ENCODE results near the gene LRRC47.

The LRRC47 gene

GRCh38 chr1:3796215-3797061 lies at the start of gene LRRC47:
Gene LRRC47 (minus strand): TSS chr1:3796498. CDS start chr1:3796476, 22 bp downstream.
- DNase-seq (ENCODE audit: low read depth) = peak; percentile 90

- DNase-seq (ENCODE audit: low read depth) = no peak
Measured at GRCh38 chr1:3842912-3843311, 46.6 kb upstream of the LRRC47 start.

GRCh38 chr1:3841491-3841890 lies 45.2 kb upstream of the LRRC47 start:
- no peak for DNase-seq (ENCODE audit: low read depth)

GRCh38 chr1:3838788-3839187 lies 42.5 kb upstream of the LRRC47 start:
- DNase-seq (ENCODE audit: low read depth) = no peak

GRCh38 chr1:3837685-3838084 lies 41.4 kb upstream of the LRRC47 start:
- DNase-seq (ENCODE audit: low read depth) = no peak

- DNase-seq (ENCODE audit: low read depth) = no peak
Measured at GRCh38 chr1:3837200-3837599, 40.9 kb upstream of the LRRC47 start.

- DNase-seq (ENCODE audit: low read depth) = peak; percentile 61
Measured at GRCh38 chr1:3836421-3836820, 40.1 kb upstream of the LRRC47 start.

- no peak for DNase-seq (ENCODE audit: low read depth)
Measured at GRCh38 chr1:3834701-3835100, 38.4 kb upstream of the LRRC47 start.

DNA sequence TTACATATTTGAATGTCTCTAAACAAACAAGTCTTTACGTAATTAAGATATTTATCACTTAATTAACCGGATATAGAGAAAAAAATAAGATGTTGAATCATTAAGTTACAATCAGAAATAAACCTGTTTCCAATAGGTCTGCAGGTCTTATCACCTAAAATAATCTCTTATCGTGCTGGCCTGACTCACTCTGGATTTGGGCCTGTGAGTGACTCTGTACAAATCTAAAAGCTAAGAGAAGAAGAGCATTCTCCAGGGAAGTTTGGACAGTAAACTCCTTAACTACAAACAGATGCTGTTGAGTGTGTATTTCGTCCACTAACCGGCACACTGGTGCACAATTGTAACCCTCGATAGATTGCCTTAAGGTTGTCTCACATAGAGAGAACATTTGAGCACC lies 35.4 kb upstream of the LRRC47 start:
- no peak for DNase-seq (ENCODE audit: low read depth)

DNA sequence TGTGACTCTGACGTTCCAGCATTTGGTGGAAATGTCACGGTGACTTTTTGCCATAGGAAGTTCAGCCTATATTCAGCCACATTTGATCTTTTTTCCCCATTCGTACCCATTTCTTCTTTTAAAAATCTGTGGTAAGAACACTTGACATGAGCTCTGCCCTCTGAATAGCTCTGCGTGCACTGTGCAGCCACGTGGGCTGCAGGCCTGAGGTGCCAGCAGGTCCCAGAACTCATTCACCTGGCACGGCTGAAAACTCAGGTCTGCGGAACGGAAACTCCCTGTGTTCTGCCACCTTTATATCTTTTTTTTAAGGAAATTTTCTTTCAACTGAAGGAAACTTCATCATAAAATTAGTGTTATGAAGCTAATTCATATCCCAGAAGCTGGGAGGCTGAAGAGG lies 32.1 kb upstream of the LRRC47 start:
- no peak for DNase-seq (ENCODE audit: low read depth)

DNA sequence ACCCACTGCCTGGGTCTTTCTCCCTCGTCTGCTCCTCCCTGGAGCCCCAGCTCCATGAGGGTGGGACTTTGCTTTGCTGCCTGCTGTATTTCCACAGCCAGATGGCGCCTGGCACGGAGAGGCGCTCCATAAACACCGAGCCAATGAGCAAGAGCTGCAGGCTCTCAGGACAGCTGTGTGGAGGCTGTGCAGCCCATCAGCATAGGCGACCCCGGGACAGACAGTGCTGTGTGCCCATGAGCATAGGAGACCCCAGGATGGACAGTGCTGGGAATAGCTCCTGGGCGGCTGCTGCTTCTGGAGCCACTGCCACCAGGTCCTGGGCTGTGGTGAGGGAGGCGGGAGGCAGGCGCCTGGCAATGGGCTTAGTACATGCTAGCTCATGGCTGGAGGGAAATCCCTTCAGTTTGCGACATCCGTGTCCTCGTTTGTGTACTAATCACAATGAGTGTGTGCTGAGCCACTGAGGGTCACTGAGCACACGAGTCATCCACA lies 31.6 kb upstream of the LRRC47 start:
- peak; percentile 17 for DNase-seq (ENCODE audit: low read depth)

DNA sequence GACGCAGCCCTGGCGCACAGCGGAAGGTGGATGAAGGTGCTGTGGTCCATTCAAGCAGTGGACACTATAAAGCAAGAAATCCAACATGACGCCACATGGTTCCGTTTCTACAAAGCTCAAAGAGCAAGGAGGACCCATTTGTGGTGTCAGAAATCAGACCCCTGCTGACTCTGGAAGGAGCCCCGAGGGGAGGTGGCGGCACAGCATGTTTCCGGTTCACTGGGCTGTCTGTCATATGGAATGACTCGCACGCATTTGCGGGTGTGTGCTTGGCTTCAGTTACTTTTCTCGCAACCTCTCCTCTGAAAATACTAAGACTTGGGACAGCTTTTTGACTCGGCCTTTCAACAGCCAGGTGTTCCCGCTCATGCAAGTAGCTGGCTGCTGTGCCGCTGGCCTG lies 29.1 kb upstream of the LRRC47 start:
- DNase-seq (ENCODE audit: low read depth) = no peak

DNA sequence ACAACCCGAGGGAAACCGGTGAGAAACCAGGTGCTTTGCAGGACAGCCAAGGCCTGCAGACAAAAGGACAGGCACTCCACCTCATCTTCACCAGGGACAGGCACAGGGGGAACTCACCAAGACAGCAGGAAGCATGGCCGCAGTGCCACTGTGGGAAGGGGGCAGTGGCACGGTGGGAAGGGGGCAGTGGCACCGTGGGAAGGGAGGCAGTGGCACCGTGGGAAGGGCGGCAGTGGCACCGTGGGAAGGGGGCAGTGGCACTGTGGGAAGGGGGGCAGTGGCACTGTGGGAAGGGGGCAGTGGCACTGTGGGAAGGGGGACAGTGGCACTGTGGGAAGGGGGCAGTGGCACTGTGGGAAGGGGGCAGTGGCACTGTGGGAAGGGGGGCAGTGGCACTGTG lies 28.4 kb upstream of the LRRC47 start:
- no peak for DNase-seq (ENCODE audit: low read depth)

DNA sequence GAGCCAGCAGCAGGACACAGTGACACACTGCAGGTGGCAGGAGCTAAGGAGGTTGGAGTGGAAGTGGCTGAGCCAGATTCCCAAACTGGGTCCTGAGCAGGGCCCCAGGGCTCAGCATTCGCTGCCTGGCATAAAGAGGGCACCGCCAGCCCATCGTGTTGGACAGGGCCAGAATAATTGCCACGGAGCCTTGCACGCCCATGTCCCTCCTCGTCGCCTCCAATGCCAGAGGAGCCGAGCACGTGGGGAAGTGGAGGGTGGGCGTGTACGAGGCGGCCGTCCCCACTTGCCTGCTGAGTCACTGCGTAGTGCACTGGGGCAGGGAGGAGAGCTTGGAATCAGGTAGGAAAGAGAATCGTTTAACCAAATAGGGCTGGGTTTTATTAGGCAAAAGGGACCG lies 26.1 kb upstream of the LRRC47 start:
- DNase-seq (ENCODE audit: low read depth) = no peak

- DNase-seq (ENCODE audit: low read depth) = no peak
Measured at GRCh38 chr1:3821908-3822307, 25.6 kb upstream of the LRRC47 start.

GRCh38 chr1:3821447-3821846 lies 25.1 kb upstream of the LRRC47 start:
- DNase-seq (ENCODE audit: low read depth) = no peak

DNA sequence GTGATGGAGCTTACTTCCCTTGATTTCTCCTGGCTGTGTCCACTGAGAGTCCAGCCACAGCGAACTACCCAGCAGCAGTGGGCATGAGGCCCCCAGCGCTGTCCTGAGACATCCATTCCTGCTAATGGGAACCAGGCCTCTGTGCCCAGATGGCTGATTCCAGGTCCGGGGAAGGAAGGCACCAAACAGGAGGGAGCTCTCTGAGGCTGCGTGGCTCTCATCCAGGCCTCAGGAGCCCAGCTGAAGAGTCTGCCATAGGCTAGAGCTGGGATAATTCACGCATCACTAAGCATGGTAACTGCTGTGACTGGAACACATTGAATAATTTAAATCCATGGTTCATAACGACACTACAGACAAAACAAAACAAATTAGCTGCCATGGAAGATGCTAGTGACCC lies 24.7 kb upstream of the LRRC47 start:
- no peak for DNase-seq (ENCODE audit: low read depth)

GRCh38 chr1:3820316-3820715 lies 24.0 kb upstream of the LRRC47 start:
- DNase-seq (ENCODE audit: low read depth) = no peak

GRCh38 chr1:3819771-3820200 lies 23.5 kb upstream of the LRRC47 start:
- DNase-seq (ENCODE audit: low read depth) = no peak

DNA sequence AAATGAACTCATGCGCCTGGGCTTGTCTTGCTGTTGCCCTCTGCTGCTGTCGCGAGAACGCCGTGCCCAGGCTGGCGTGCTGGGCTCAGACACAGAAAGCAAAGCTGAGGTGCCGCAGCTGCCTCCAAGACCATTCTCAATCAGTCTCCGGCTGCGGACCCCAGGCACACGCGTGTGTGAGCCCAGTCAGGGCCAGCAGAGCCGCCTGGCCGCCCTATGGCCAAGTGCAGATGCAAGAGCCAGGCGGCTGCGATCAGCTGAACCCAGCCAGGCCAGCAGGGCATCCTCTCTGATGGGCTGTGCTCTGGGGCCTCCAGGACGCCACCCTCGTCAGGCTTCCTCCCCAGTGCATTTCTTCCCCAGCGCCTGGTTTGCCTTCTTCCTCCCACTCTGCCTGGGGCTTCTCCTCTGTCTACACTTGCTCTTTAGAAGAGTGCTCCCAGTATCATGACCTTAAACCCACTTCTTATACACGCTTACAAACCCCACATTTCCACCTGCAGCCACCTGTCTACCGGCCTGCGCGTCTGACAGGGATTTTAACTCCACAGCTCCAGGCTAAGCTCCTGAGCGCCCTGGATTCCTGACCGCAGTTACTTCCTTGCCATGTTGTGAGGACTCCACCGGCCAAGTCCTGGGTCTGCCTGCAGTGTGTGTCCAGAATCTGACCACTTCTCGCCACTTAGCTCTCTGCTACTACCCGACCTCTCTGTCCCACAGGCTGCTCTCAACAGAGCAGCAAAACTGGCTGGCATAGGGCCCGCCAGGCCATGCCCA lies 21.7 kb upstream of the LRRC47 start:
- no peak for DNase-seq (ENCODE audit: low read depth)

DNA sequence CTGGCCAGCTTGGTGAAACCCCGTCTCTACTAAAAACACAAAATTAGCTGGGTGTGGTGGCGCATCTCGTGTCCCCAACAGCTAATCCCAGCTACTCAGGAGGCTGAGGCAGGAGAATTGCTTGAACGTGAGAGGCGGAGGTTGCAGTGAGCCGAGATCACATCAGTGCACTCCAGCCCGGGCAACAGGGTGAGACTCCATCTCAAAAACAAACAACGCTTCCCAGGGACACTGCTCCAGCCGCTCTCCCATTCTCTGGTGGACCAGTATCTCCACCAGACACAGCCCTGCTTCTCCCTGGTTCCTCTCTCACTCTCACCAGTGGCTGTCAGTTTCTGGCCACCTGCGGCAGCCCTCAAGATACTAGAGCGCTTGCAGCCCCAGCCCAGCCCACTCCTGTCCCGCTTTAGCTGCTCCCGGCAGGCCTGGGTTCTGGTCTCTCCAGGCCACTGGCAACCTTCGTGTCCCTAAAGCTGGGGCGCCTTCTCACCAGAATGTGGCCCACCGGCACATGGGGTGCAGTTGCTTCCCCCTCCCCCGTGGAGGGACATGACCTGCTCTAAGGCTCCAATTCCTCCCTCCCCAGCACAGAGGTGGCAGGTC lies 20.9 kb upstream of the LRRC47 start:
- no peak for DNase-seq (ENCODE audit: low read depth)

DNA sequence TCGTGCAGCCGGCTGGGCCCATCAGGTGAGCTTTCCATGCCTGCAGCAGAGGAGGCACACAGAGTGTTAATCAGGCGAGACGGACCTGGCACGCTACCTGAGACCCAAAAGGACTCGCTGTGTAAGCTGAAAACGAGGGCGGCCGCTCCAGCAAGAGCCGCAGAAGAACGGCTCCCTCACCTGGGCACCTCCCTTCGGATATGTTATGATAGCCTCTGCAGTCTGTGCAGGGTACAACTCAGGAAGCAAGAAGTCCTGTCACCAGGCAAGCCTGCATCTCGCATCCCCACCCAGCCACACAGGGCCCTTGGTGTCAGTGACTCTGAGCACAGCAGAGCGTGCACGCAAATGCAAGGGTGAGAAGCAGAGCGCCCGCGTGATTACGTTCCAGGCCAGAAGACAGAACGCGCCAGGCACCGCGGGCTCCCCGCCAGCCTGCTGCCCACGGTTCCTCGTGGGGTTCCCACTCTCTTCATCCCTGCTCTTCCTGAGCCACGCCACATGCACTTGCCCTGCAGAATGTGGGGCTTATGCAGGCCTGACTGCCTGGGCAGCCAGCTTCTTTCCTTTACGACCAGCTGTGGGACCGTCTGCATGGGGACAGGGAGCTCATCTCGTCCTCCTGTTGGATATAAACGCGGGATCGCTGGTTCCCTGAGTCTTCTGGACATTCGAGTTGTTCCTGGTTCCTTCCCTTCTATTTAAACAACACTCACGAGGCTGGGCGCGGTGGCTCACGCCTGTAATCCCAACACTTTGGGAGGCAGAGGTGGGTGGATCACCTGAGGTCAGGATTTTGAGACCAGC lies 20.2 kb upstream of the LRRC47 start:
- no peak for DNase-seq (ENCODE audit: low read depth)

Measured in ELR (cell line).